MM.1S (cell line): ENCODE measurements around the gene RHBG.

Source experiments
- DNase-seq: peaks from one replicate; pipeline ENCODE4 v3.0.0-alpha.2; 2015
- H2AFZ ChIP-seq: fragments of 300-600 bp; sonication (generic); 2 replicates; pipeline ENCODE4 v1.6.0; 2016; ENCODE audit warnings: antibody characterized with exemption, low read length
- H3F3A ChIP-seq: fragments of 300-600 bp; sonication (generic); 2 replicates; pipeline ENCODE4 v1.6.1; 2016; ENCODE audit warnings: mild to moderate bottlenecking, antibody characterized with exemption, low read length, moderate library complexity, mixed read lengths; ENCODE audit not compliant: insufficient read depth
- H3K27ac ChIP-seq: fragments of 300-600 bp; sonication (generic); 2 replicates; pipeline ENCODE4 v1.5.1; 2016; ENCODE audit warnings: mild to moderate bottlenecking, low read length
- H3K27me3 ChIP-seq: fragments of 300-600 bp; sonication (generic); replicated peaks from 2 replicates; pipeline ENCODE4 v1.6.0; 2016; ENCODE audit warnings: low read length; ENCODE audit not compliant: insufficient read depth
- H3K36me3 ChIP-seq: fragments of 300-600 bp; sonication (generic); replicated peaks from 2 replicates; pipeline ENCODE4 v1.6.1; 2016; ENCODE audit warnings: mild to moderate bottlenecking, low read length, mixed read lengths; ENCODE audit not compliant: insufficient read depth
- H3K4me1 ChIP-seq: fragments of 300-600 bp; sonication (generic); 2 replicates; pipeline ENCODE4 v1.6.1; 2016; ENCODE audit warnings: low read length, mixed read lengths
- H3K4me2 ChIP-seq: fragments of 300-600 bp; sonication (generic); 2 replicates; pipeline ENCODE4 v1.6.0; 2016; ENCODE audit warnings: low read depth, low read length
- H3K4me3 ChIP-seq: fragments of 300-600 bp; sonication (generic); 2 replicates; pipeline ENCODE4 v1.5.1; 2016; ENCODE audit warnings: low read length, mixed read lengths
- H3K79me2 ChIP-seq: fragments of 300-600 bp; sonication (generic); 2 replicates; pipeline ENCODE4 v1.6.1; 2016; ENCODE audit warnings: mixed run types, low read length, mixed read lengths
- H3K9ac ChIP-seq: fragments of 300-600 bp; sonication (generic); 2 replicates; pipeline ENCODE4 v1.6.1; 2016; ENCODE audit warnings: low read length, mixed read lengths
- H3K9me2 ChIP-seq: fragments of 300-600 bp; sonication (generic); replicated peaks from 2 replicates; pipeline ENCODE4 v1.6.1; 2016; ENCODE audit warnings: mild to moderate bottlenecking, low read length, mixed read lengths; ENCODE audit not compliant: insufficient read depth
- H3K9me3 ChIP-seq: fragments of 300-600 bp; sonication (generic); replicated peaks from 2 replicates; pipeline ENCODE4 v1.6.1; 2016; ENCODE audit warnings: mild to moderate bottlenecking, low read length, mixed read lengths; ENCODE audit not compliant: insufficient read depth
- H4K20me1 ChIP-seq: fragments of 300-600 bp; sonication (generic); 2 replicates; pipeline ENCODE4 v1.6.1; 2016; ENCODE audit warnings: mild to moderate bottlenecking, low read length, moderate library complexity, mixed read lengths; ENCODE audit not compliant: insufficient read depth
- EZH2 ChIP-seq: fragments of 300-600 bp; sonication (generic); optimal IDR thresholded peaks from 2 replicates; pipeline ENCODE3; 2017; ENCODE audit warnings: low read depth, mild to moderate bottlenecking, antibody characterized with exemption, low read length, mixed read lengths
- EZH2phosphoT487 ChIP-seq: fragments of 300-600 bp; sonication (generic); IDR thresholded peaks from 2 replicates; pipeline ENCODE4 v1.6.1; 2018; ENCODE audit warnings: antibody characterized with exemption, low read length
- TF ChIP-seq, protein P1 (sequence below): fragments of 300-600 bp; sonication (generic); IDR thresholded peaks from 2 replicates; pipeline ENCODE4 v1.5.1; 2016; ENCODE audit warnings: antibody characterized with exemption, low read length, mixed read lengths

RHBG gene

DNA sequence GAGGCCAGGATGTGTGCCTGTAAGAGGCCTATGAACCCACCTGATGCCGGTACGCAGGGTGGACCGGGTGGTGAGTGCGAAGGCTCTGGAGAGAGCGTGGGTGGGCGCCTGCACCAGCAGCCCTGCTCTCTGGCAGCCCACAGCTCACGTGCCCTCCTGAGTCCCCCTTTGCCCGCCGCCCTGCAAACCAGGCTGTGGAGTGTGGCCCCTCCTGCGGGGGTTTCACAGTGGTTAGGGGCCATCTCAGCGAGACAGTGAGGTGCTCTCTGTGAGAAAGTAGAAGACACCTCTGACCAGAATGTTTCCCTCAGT lies 22.3 kb downstream of the RHBG start:
- no peak overlapping the region for H2AFZ ChIP-seq
- DNase-seq, result no peak
- H3K9me2 ChIP-seq, result no peaks in the 10 kb centered on the region
- H4K20me1 ChIP-seq, result no peaks in the 10 kb centered on the region
- H3K79me2 ChIP-seq, result no peaks in the 10 kb centered on the region
- peaks cover 63% of the 10 kb centered on the region for H3K27me3 ChIP-seq
- no peaks in the 10 kb centered on the region for H3K4me1 ChIP-seq
- H3K9me3 ChIP-seq, result no peaks in the 10 kb centered on the region
- H3K36me3 ChIP-seq, result no peaks in the 10 kb centered on the region
- H3K4me3 ChIP-seq, result no peak overlapping the region
- H3K4me2 ChIP-seq, result no peak overlapping the region
- no peak overlapping the region for H3K27ac ChIP-seq
- no peaks in the 10 kb centered on the region for H3F3A ChIP-seq
- H3K9ac ChIP-seq, result no peak overlapping the region
- TF ChIP-seq, protein P1, sequence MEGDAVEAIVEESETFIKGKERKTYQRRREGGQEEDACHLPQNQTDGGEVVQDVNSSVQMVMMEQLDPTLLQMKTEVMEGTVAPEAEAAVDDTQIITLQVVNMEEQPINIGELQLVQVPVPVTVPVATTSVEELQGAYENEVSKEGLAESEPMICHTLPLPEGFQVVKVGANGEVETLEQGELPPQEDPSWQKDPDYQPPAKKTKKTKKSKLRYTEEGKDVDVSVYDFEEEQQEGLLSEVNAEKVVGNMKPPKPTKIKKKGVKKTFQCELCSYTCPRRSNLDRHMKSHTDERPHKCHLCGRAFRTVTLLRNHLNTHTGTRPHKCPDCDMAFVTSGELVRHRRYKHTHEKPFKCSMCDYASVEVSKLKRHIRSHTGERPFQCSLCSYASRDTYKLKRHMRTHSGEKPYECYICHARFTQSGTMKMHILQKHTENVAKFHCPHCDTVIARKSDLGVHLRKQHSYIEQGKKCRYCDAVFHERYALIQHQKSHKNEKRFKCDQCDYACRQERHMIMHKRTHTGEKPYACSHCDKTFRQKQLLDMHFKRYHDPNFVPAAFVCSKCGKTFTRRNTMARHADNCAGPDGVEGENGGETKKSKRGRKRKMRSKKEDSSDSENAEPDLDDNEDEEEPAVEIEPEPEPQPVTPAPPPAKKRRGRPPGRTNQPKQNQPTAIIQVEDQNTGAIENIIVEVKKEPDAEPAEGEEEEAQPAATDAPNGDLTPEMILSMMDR, result no peak

DNA sequence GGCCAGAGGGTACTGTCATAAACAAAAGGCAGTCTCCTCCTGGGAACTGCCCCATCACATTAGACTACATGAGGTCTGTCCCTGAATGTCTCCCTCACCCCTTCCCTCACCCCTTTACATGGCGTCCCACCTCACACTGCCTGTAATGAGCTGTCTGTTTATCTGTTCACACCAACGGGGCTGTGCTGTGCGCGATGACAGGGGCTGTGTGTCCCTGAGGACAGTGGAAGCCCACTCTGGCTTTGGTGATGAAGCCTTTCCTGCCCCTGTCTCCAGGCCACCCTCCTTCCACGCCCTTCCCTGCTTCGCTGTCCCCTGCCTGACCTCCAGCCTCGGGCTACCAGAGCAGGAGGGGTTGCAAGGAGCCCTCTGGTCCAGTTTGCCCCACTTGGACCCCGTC lies 22.7 kb downstream of the RHBG start:
- Histone ChIP-seq H4K20me1 (no peaks in the 10 kb centered on the region), H3K4me2 (no peak overlapping the region), H3K27ac (no peak overlapping the region), H3K9me3 (no peaks in the 10 kb centered on the region), H3K79me2 (no peaks in the 10 kb centered on the region), H3K4me3 (no peak overlapping the region), H3K9me2 (no peaks in the 10 kb centered on the region), H2AFZ (no peak overlapping the region), H3K4me1 (no peaks in the 10 kb centered on the region), H3K36me3 (no peaks in the 10 kb centered on the region), H3K9ac (no peak overlapping the region), H3K27me3 (peaks cover 61% of the 10 kb centered on the region), H3F3A (no peaks in the 10 kb centered on the region)
- DNase-seq, result no peak
- TF ChIP-seq EZH2phosphoT487 (no peak), EZH2 (no peak)
- TF ChIP-seq, protein P1, result no peak

DNA sequence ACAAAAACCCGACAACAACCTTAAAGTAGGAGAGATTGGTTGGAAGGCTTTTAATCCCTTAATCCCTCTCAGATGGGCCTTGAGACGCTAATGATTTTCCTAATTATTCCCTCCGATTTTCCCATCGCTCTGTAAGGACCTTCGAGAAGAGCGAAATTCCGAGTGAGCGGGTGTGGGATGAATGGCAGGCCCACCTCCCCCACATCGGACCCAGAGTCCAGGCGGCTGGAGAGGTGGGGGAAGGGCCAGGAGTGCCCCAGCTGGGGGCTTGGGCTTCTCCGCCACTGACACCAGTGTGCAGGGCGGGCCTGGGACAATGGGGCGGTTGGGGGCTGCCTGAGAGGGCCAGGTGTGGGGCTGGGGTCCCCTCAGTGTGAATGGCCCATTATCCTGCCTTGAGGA lies 23.4 kb downstream of the RHBG start:
- no peaks in the 10 kb centered on the region for H3K9me2 ChIP-seq
- no peak overlapping the region for H3K27ac ChIP-seq
- no peak overlapping the region for H2AFZ ChIP-seq
- H3K4me2 ChIP-seq, result no peak overlapping the region
- no peaks in the 10 kb centered on the region for H4K20me1 ChIP-seq
- DNase-seq, result no peak
- no peaks in the 10 kb centered on the region for H3K79me2 ChIP-seq
- H3K9me3 ChIP-seq, result no peaks in the 10 kb centered on the region
- no peaks in the 10 kb centered on the region for H3K36me3 ChIP-seq
- no peaks in the 10 kb centered on the region for H3K4me1 ChIP-seq
- H3K9ac ChIP-seq, result no peak overlapping the region
- TF ChIP-seq EZH2phosphoT487 (no peak), EZH2 (no peak)
- TF ChIP-seq, protein P1, result no peak
- H3K4me3 ChIP-seq, result no peak overlapping the region
- H3K27me3 ChIP-seq, result peaks cover 53% of the 10 kb centered on the region
- H3F3A ChIP-seq, result no peaks in the 10 kb centered on the region

DNA sequence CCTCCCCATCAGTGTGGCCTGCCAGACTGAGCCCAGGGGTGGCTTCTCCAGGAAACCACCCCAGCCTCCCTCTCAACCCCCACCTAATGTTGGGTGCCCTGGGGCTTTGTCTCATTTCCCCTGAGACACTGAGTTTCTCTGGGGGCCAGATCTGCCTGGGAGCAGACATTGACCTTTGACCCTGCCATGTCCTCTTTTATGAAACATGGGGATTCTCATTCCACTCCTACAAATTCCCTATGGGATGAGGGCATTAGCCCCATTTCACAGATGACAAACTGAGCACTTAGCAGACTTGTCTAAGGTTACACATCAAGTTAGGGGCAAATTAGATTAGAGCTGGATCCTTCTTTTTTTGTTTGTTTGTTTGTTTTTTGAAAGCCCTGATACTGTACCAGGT lies 24.1 kb downstream of the RHBG start:
- Histone ChIP-seq H3K27me3 (peaks cover 47% of the 10 kb centered on the region), H3K27ac (no peak overlapping the region), H4K20me1 (no peaks in the 10 kb centered on the region), H3K9me3 (no peaks in the 10 kb centered on the region), H3K4me1 (no peaks in the 10 kb centered on the region), H3K4me3 (no peak overlapping the region), H3K4me2 (no peak overlapping the region), H3K79me2 (no peaks in the 10 kb centered on the region), H3K36me3 (no peaks in the 10 kb centered on the region), H2AFZ (no peak overlapping the region), H3F3A (no peaks in the 10 kb centered on the region), H3K9me2 (no peaks in the 10 kb centered on the region), H3K9ac (no peak overlapping the region)
- no peak for DNase-seq
- TF ChIP-seq, protein P1, result no peak
- TF ChIP-seq EZH2phosphoT487 (no peak), EZH2 (no peak)
